NCI-H1417 (cell line): ENCODE data around the gene EIF2B2.

Source experiments
- DNase-seq, 3 experiments: peaks; one replicate each; lab custom pipeline; 2025; lab: John Stamatoyannopoulos, UW

Gene EIF2B2

GRCh38 chr14:75002392-75003249 lies at the start of gene EIF2B2:
Gene EIF2B2, plus strand, starts transcription at chr14:75002921. Its CDS starts 70 bp downstream, at chr14:75002991.
- DNase-seq: peak; percentile 99

- DNase-seq: no peak
These were observed 49.0 kb upstream of the EIF2B2 start for GRCh38 chr14:74953686-74954085.

- DNase-seq: peak; percentile 58 to 90 (median 80)
These were observed 48.3 kb upstream of the EIF2B2 start for GRCh38 chr14:74954232-74954946.

- DNase-seq: peak in 1 of 3 experiments; percentile 58
These were observed 47.8 kb upstream of the EIF2B2 start for GRCh38 chr14:74954947-74955228.

GRCh38 chr14:74955229-74956026 lies 47.3 kb upstream of the EIF2B2 start, which contains the start of gene PGF:
Gene PGF, minus strand, starts transcription at chr14:74955597. Its CDS starts 355 bp downstream, at chr14:74955242.
- peak; percentile 63 to 70 (median 65) for DNase-seq

GRCh38 chr14:74956027-74956279 lies 46.8 kb upstream of the EIF2B2 start:
- peak in 1 of 3 experiments; percentile 34 for DNase-seq

GRCh38 chr14:74956280-74957072 lies 46.2 kb upstream of the EIF2B2 start:
- no peak for DNase-seq

- peak in 2 of 3 experiments; percentile 42 to 43 for DNase-seq
These were observed 43.0 kb upstream of the EIF2B2 start for GRCh38 chr14:74959596-74960180.

GRCh38 chr14:74960736-74961135 lies 42.0 kb upstream of the EIF2B2 start:
- DNase-seq: no peak

- no peak for DNase-seq
These were observed 41.3 kb upstream of the EIF2B2 start for GRCh38 chr14:74961238-74961911.

GRCh38 chr14:74962046-74962445 lies 40.7 kb upstream of the EIF2B2 start:
- DNase-seq: no peak

- DNase-seq: no peak
These were observed 40.2 kb upstream of the EIF2B2 start for GRCh38 chr14:74962493-74962892.

- no peak for DNase-seq
These were observed 39.5 kb upstream of the EIF2B2 start for GRCh38 chr14:74963178-74963704.

- DNase-seq: peak in 1 of 3 experiments; percentile 9
These were observed 38.9 kb upstream of the EIF2B2 start for GRCh38 chr14:74963705-74964271.

- DNase-seq: no peak
These were observed 37.8 kb upstream of the EIF2B2 start for GRCh38 chr14:74964787-74965485.

GRCh38 chr14:74965486-74966153 lies 37.1 kb upstream of the EIF2B2 start:
- DNase-seq: no peak

GRCh38 chr14:74968811-74969210 lies 33.9 kb upstream of the EIF2B2 start:
- no peak for DNase-seq

- peak in 2 of 3 experiments; percentile 24 to 49 for DNase-seq
These were observed 29.6 kb upstream of the EIF2B2 start for GRCh38 chr14:74973003-74973653.
